Mesenchymal stem cell (in vitro differentiated cells and primary cell): ENCODE data around the gene ELAPOR1. TPM values are rescaled to one million over a fixed set of nuclear protein-coding genes. Genes with fewer than 3 reads are reported as not detected.

Experiments used
- small RNA-seq: library from polyadenylated mRNA; stranded (forward); fragments of <200 nt; extraction: miRNeasy Mini kit (QIAGEN cat#:217004); gene quantifications from one replicate; pipeline ENCODE3, GENCODE V24; 2013; ENCODE audit warnings: low read depth

The ELAPOR1 gene

Small RNA genes within 50 kb of the gene (small RNA-seq; reads per million reads assigned to genes)
- not detected for gene AL356488.2
